Endodermal cell (in vitro differentiated cells): Measurements from ENCODE around the gene TMEM31. TPM values are rescaled to one million over a fixed set of nuclear protein-coding genes. Genes with fewer than 3 reads are reported as not detected.

Source experiments
- DNase-seq: peaks from one replicate; pipeline ENCODE4 v3.0.0-alpha.2; 2017
- H3K27ac ChIP-seq: 2 replicates; pipeline ENCODE4 v1.5.1; 2013; ENCODE audit warnings: mild to moderate bottlenecking, low read depth, low read length, moderate library complexity
- H3K27me3 ChIP-seq: 2 replicates; pipeline ENCODE4 v1.6.1; 2013; ENCODE audit warnings: mild to moderate bottlenecking, low read length, moderate library complexity; ENCODE audit not compliant: insufficient read depth, control insufficient read depth, poor library complexity, severe bottlenecking
- H3K36me3 ChIP-seq: 2 replicates; pipeline ENCODE4 v1.7.0; 2013; ENCODE audit warnings: mild to moderate bottlenecking, low read length, moderate library complexity; ENCODE audit not compliant: control insufficient read depth, insufficient read depth
- H3K4me1 ChIP-seq: one replicate; pipeline ENCODE4 v1.7.0; 2013; ENCODE audit warnings: low read length; ENCODE audit not compliant: control insufficient read depth, insufficient read depth
- H3K4me3 ChIP-seq: 2 replicates; pipeline ENCODE4 v1.5.1; 2013; ENCODE audit warnings: mild to moderate bottlenecking, low read length, moderate library complexity
- H3K9ac ChIP-seq: 2 replicates; pipeline ENCODE4 v1.6.1; 2013; ENCODE audit warnings: mild to moderate bottlenecking, low read length, moderate library complexity; ENCODE audit not compliant: poor library complexity, severe bottlenecking; ENCODE audit errors: extremely low read depth
- H3K9me3 ChIP-seq: 2 replicates; pipeline ENCODE4 v1.6.1; 2013; ENCODE audit warnings: mild to moderate bottlenecking, low read length, moderate library complexity; ENCODE audit not compliant: control insufficient read depth
- H3K27ac Mint-ChIP-seq: 2 replicates; pipeline ENCODE4 v1.8.0; 2020; ENCODE audit warnings: mixed read lengths
- H3K27me3 Mint-ChIP-seq: 2 replicates; pipeline ENCODE4 v1.8.0; 2021; ENCODE audit warnings: mild to moderate bottlenecking, mixed read lengths; ENCODE audit not compliant: insufficient read depth
- H3K36me3 Mint-ChIP-seq: 2 replicates; pipeline ENCODE4 v1.8.0; 2020; ENCODE audit warnings: low read depth, mixed read lengths
- H3K4me1 Mint-ChIP-seq: 2 replicates; pipeline ENCODE4 v1.8.0; 2020; ENCODE audit warnings: mixed read lengths
- H3K4me3 Mint-ChIP-seq: 2 replicates; pipeline ENCODE4 v1.8.0; 2020; ENCODE audit warnings: mild to moderate bottlenecking, moderate library complexity, mixed read lengths
- H3K9me3 Mint-ChIP-seq: 2 replicates; pipeline ENCODE4 v1.8.0; 2020; ENCODE audit warnings: mild to moderate bottlenecking, mixed read lengths
- CTCF ChIP-seq: fragments of 200-600 bp; sonication (generic); conservative IDR thresholded peaks from 2 replicates; pipeline ENCODE4 v1.5.0; 2021; ENCODE audit warnings: antibody characterized with exemption, mild to moderate bottlenecking
- WGBS, 2 experiments: methylation state at CpG; one replicate each; pipeline versions ENCODE4 v1.1.5 to v1.1.7; 2013; ENCODE audit warnings: missing lambda C conversion rate in 2 of 2, mixed read lengths in 1 of 2; ENCODE audit not compliant: insufficient coverage in 1 of 2, insufficient read length in 1 of 2; 5-methylcytosine and 5-hydroxymethylcytosine counted together
- total RNA-seq, 2 donors: library from RNA; stranded (reverse); fragmentation: NEBNext Ultra II Directional in 1 of 2; extraction: Animal tissue kit (Norgen Biotek cat#: 25700) in 1 of 2; gene quantifications; 2 replicates in 1 of 2; 3 replicates in 1 of 2; pipeline ENCODE4 v1.2.1, GENCODE V29; 2021

TMEM31 gene
- total RNA-seq, 2 donors from 2014 or later = 1.00 TPM; not detected in 1

GRCh38 chrX:103691059-103691458 lies 19.6 kb upstream of the TMEM31 start:
- H3K27me3 ChIP-seq = no peaks in the 10 kb centered on the region
- no peak for DNase-seq
- H3K27ac ChIP-seq = no peak overlapping the region
- H3K9me3 ChIP-seq = no peaks in the 10 kb centered on the region
- H3K4me1 ChIP-seq = no peaks in the 10 kb centered on the region
- H3K27ac Mint-ChIP-seq = no peak overlapping the region
- H3K4me3 Mint-ChIP-seq = no peak overlapping the region
- H3K27me3 Mint-ChIP-seq = peaks cover 3% of the 10 kb centered on the region
- TF ChIP-seq CTCF = no peak
- no peak overlapping the region for H3K9ac ChIP-seq
- H3K36me3 ChIP-seq = no peaks in the 10 kb centered on the region
- peaks cover 1% of the 10 kb centered on the region for H3K9me3 Mint-ChIP-seq
- 79% methylated on average over 1 of the region's 1 CpG; no CpG with 5 or more reads in 1 of the 2 experiments for WGBS, 2 experiments
- peaks cover 2% of the 10 kb centered on the region for H3K36me3 Mint-ChIP-seq
- H3K4me1 Mint-ChIP-seq = peaks cover 14% of the 10 kb centered on the region
- no peak overlapping the region for H3K4me3 ChIP-seq

- no peaks in the 10 kb centered on the region for H3K9me3 ChIP-seq
- peak; percentile 55 for DNase-seq
- H3K9me3 Mint-ChIP-seq = peaks cover 13% of the 10 kb centered on the region
These were observed 13.0 kb upstream of the TMEM31 start for GRCh38 chrX:103697687-103698086.

GRCh38 chrX:103699243-103699642 lies 11.5 kb upstream of the TMEM31 start:
- H3K9me3 Mint-ChIP-seq = peaks cover 12% of the 10 kb centered on the region
- H3K27ac ChIP-seq = no peak overlapping the region
- peaks cover 27% of the 10 kb centered on the region for H3K4me1 Mint-ChIP-seq
- 86 to 100% methylated on average over 1 to 5 of the region's 5 CpGs for WGBS, 2 experiments
- no peak overlapping the region for H3K27ac Mint-ChIP-seq
- no peaks in the 10 kb centered on the region for H3K36me3 ChIP-seq
- no peaks in the 10 kb centered on the region for H3K27me3 ChIP-seq
- H3K4me3 Mint-ChIP-seq = no peak overlapping the region
- H3K4me3 ChIP-seq = no peak overlapping the region
- no peak for DNase-seq
- no peak for TF ChIP-seq CTCF
- H3K36me3 Mint-ChIP-seq = peaks cover 3% of the 10 kb centered on the region
- H3K9me3 ChIP-seq = no peaks in the 10 kb centered on the region
- no peaks in the 10 kb centered on the region for H3K4me1 ChIP-seq
- no peak overlapping the region for H3K9ac ChIP-seq
- peaks cover 20% of the 10 kb centered on the region for H3K27me3 Mint-ChIP-seq

More at GRCh38 chrX:103697687-103698086, 13.0 kb upstream of the TMEM31 start:
- no peaks in the 10 kb centered on the region for H3K36me3 ChIP-seq
- H3K4me1 ChIP-seq = no peaks in the 10 kb centered on the region
- H3K27me3 Mint-ChIP-seq = peaks cover 10% of the 10 kb centered on the region
- no peak overlapping the region for H3K9ac ChIP-seq
- peaks cover 39% of the 10 kb centered on the region for H3K4me1 Mint-ChIP-seq
- no peaks in the 10 kb centered on the region for H3K27me3 ChIP-seq
- no peak overlapping the region for H3K27ac ChIP-seq
- H3K27ac Mint-ChIP-seq = peak overlapping the region; percentile 91
- no peak for TF ChIP-seq CTCF
- H3K4me3 ChIP-seq = no peak overlapping the region
- peaks cover 3% of the 10 kb centered on the region for H3K36me3 Mint-ChIP-seq
- no peak overlapping the region for H3K4me3 Mint-ChIP-seq
